ENCODE data around the gene CDX1. TPM values are rescaled to one million over a fixed set of nuclear protein-coding genes. Genes with fewer than 3 reads are reported as not detected.

Gene CDX1
- total and polyA plus RNA-seq, 2 donors: 0.21 TPM; not detected in 1

- 93% methylated on average over 15 of the region's 15 CpGs for WGBS
- H3K36me3 ChIP-seq (ENCODE audit: insufficient read depth): no peaks in the 10 kb centered on the region
- no peak for DNase-seq (ENCODE audit: extremely low spot score)
- H3K4me1 ChIP-seq (ENCODE audit: insufficient read depth): no peaks in the 10 kb centered on the region
- no peak overlapping the region for H3K27ac ChIP-seq (ENCODE audit: low read depth)
- H3K4me3 ChIP-seq (ENCODE audit: low read depth, low read length): no peak overlapping the region
Observed at GRCh38 chr5:150211156-150212030, 44.8 kb downstream of the CDX1 start.

- 77% methylated on average over 6 of the region's 6 CpGs for WGBS
- no peaks in the 10 kb centered on the region for H3K4me1 ChIP-seq (ENCODE audit: insufficient read depth)
- no peak overlapping the region for H3K4me3 ChIP-seq (ENCODE audit: low read depth, low read length)
- DNase-seq (ENCODE audit: extremely low spot score): no peak
- H3K27ac ChIP-seq (ENCODE audit: low read depth): no peak overlapping the region
- H3K36me3 ChIP-seq (ENCODE audit: insufficient read depth): no peaks in the 10 kb centered on the region
Observed at GRCh38 chr5:150213530-150213929, 47.0 kb downstream of the CDX1 start.

GRCh38 chr5:150214289-150214688 lies 47.7 kb downstream of the CDX1 start:
- no peak overlapping the region for H3K4me3 ChIP-seq (ENCODE audit: low read depth, low read length)
- 69% methylated on average over 7 of the region's 7 CpGs for WGBS
- no peaks in the 10 kb centered on the region for H3K4me1 ChIP-seq (ENCODE audit: insufficient read depth)
- no peaks in the 10 kb centered on the region for H3K36me3 ChIP-seq (ENCODE audit: insufficient read depth)
- DNase-seq (ENCODE audit: extremely low spot score): no peak
- H3K27ac ChIP-seq (ENCODE audit: low read depth): no peak overlapping the region

DNA sequence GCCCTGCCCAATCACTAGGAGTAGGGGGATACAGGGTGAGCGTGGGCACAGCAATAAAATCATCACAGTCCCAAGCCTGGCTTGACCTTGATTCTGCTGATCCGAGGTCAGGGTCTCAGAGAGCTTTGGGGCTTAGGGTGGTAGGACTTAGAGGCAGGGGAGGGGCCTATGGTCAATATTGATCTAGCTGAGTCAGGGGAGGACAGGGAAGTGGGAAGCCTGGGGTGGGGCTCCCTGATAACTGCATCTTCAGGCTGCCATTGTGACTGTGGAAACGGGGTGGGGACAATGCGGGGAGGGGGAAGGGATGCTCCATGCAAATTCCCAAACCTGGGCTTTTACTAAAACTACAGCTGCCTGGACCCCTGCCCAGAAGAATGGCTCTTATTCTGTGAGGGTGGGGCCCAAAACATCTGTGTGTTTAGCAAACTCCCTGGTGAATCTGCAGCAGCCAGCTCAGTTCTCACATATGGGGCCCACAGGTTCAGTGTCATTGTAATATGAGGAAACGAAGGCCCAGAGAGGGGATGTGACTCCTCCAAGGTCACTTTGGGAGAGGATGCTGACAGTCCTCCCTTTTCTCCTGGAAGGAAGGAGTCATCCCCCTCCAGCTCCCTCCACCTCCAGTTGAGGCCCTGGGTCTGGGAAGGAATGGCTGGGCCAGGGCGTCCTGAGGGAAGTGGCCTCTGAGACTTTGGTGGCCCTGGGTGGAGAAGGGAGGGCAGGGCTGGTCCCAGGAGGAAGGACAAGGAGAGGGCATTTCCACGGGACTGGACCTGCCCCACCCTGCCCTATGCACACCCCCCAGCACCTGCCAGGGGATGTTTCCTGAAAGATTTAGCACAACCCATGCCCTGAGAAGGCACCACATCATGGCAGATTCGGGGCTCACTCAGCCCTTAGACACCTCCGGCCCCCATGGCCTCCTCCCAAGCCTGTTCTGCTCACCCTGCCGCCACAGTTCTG lies 49.7 kb downstream of the CDX1 start:
- 81% methylated on average over 10 of the region's 10 CpGs for WGBS
- H3K4me1 ChIP-seq (ENCODE audit: insufficient read depth): no peaks in the 10 kb centered on the region
- no peak for DNase-seq (ENCODE audit: extremely low spot score)

DNA sequence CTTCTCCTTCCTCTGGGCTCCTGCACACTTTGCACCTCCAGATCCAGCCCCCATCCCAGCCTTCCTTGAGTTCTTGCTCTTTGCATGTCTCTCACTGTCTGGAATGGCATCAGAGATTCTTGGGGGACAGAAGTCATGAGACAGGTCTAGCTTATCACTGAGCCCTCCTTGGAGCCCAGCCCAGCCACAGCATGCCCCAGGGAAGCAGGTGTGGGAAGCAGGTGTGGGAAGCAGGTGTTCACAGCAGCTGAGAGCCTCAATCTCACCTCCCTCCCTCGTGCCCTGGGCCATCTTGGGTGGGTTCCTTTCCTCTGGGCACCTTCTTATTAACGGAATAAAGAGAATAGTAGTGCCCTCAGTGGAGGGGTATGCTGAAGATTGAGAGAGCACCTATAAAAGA lies 50.5 kb downstream of the CDX1 start:
- WGBS: 89% methylated on average over 2 of the region's 2 CpGs
- Histone ChIP-seq H3K36me3 (ENCODE audit: insufficient read depth) (no peaks in the 10 kb centered on the region), H3K4me1 (ENCODE audit: insufficient read depth) (no peaks in the 10 kb centered on the region), H3K4me3 (ENCODE audit: low read depth, low read length) (no peak overlapping the region), H3K27ac (ENCODE audit: low read depth) (no peak overlapping the region)
- no peak for DNase-seq (ENCODE audit: extremely low spot score)

More for the DNA sequence above, 49.7 kb downstream of the CDX1 start:
- Histone ChIP-seq H3K36me3 (ENCODE audit: insufficient read depth) (no peaks in the 10 kb centered on the region), H3K4me3 (ENCODE audit: low read depth, low read length) (no peak overlapping the region), H3K27ac (ENCODE audit: low read depth) (no peak overlapping the region)

DNA sequence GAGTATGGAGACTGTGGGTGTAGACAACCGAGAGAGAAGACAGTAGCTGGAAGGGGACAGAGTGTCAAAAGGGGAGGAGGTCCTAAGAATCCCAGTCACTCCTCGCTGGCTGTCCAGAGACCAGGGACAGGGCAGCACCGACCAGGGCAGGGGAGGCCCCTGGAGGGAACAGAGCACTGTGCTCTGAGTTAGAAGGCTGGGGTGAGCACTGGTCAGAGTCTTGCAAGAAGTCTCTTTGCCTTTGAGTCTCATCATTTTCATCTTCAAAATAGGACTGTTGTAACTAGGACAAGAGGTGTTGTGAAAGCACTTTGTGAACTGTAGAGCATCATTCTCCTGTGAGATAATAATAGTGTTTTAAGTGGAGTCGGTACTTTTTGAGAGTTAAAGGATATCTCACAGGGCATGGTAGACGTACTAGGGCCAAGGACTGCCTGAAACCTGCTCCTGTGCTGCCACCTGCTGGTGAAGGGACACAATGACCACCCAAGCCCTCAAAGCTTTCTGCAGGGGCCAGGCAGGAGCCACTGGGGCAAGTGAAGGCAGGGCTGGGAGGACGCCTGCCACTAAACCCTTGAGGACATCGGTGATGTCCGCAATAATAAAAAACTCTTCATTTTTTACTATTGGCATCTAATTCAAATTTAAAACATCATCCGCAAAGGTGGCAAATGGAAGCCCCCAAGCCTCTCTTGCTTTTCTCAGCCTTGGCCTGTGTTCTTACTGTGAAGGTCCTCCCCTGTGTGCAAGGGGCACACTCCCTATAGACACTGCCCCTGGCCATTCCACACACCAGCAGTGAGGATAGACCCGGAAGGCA lies 51.5 kb downstream of the CDX1 start:
- no peak overlapping the region for H3K4me3 ChIP-seq (ENCODE audit: low read depth, low read length)
- H3K36me3 ChIP-seq (ENCODE audit: insufficient read depth): no peaks in the 10 kb centered on the region
- DNase-seq (ENCODE audit: extremely low spot score): peak; percentile 67
- H3K4me1 ChIP-seq (ENCODE audit: insufficient read depth): no peaks in the 10 kb centered on the region
- H3K27ac ChIP-seq (ENCODE audit: low read depth): no peak overlapping the region
- WGBS: 34% methylated on average over 10 of the region's 10 CpGs

- Histone ChIP-seq H3K36me3 (ENCODE audit: insufficient read depth) (no peaks in the 10 kb centered on the region), H3K27ac (ENCODE audit: low read depth) (no peak overlapping the region), H3K4me3 (ENCODE audit: low read depth, low read length) (no peak overlapping the region), H3K4me1 (ENCODE audit: insufficient read depth) (no peaks in the 10 kb centered on the region)
- 82% methylated on average over 5 of the region's 5 CpGs for WGBS
- no peak for DNase-seq (ENCODE audit: extremely low spot score)
Observed at GRCh38 chr5:150218693-150219035, 52.1 kb downstream of the CDX1 start.

- Histone ChIP-seq H3K27ac (ENCODE audit: low read depth) (no peak overlapping the region), H3K4me3 (ENCODE audit: low read depth, low read length) (no peak overlapping the region), H3K36me3 (ENCODE audit: insufficient read depth) (no peaks in the 10 kb centered on the region), H3K4me1 (ENCODE audit: insufficient read depth) (no peaks in the 10 kb centered on the region)
- DNase-seq (ENCODE audit: extremely low spot score): no peak
Observed at GRCh38 chr5:150219142-150219541, 52.6 kb downstream of the CDX1 start.

DNA sequence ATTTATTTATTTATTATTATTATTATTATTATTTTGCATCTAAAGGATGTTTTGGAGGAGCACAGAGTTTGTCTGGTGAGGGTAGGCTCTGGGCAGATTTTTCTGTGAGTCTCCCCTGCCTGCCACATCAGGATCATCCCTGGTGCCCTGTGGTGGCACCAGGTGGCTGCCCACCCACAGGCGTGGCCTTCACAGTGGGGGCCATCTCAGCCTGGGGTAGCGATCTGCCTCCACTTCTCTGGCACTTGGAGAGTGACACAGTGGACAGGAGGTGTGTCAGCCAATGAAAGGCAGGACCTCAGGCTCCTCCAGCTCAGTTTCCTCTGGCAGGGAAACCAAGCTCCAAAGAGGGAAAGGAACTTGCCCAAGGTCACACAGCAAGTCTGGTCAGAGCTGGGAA lies 53.3 kb downstream of the CDX1 start:
- DNase-seq (ENCODE audit: extremely low spot score): no peak
- 89% methylated on average over 2 of the region's 2 CpGs for WGBS
- H3K36me3 ChIP-seq (ENCODE audit: insufficient read depth): no peaks in the 10 kb centered on the region
- no peak overlapping the region for H3K27ac ChIP-seq (ENCODE audit: low read depth)
- H3K4me1 ChIP-seq (ENCODE audit: insufficient read depth): no peaks in the 10 kb centered on the region
- no peak overlapping the region for H3K4me3 ChIP-seq (ENCODE audit: low read depth, low read length)

DNA sequence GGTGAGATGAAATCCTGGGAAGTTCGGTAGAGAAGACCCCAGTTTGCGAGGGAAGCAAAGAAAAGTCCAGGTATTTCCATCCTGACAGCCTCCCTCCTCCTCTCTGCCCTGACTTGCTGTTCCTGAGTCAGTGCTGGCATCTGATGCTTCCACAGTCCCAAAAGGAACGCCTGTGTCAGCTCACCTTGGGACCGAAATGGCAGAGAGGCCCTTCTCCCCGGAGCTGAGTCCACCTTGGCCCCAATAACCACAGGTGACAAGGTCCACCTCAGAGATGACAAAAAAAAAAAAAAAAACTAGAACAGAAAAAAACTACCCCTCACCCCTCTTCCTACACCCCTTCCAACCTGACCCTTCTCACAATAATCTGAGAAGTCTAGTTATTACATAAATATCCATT lies 54.9 kb downstream of the CDX1 start:
- 80% methylated on average over 5 of the region's 5 CpGs for WGBS
- no peak for DNase-seq (ENCODE audit: extremely low spot score)
- Histone ChIP-seq H3K36me3 (ENCODE audit: insufficient read depth) (no peaks in the 10 kb centered on the region), H3K4me3 (ENCODE audit: low read depth, low read length) (no peak overlapping the region), H3K27ac (ENCODE audit: low read depth) (no peak overlapping the region), H3K4me1 (ENCODE audit: insufficient read depth) (no peaks in the 10 kb centered on the region)

GRCh38 chr5:150222906-150223305 lies 56.3 kb downstream of the CDX1 start:
- no peaks in the 10 kb centered on the region for H3K36me3 ChIP-seq (ENCODE audit: insufficient read depth)
- no peak overlapping the region for H3K4me3 ChIP-seq (ENCODE audit: low read depth, low read length)
- DNase-seq (ENCODE audit: extremely low spot score): no peak
- no peak overlapping the region for H3K27ac ChIP-seq (ENCODE audit: low read depth)
- WGBS: 93% methylated on average over 21 of the region's 21 CpGs
- no peaks in the 10 kb centered on the region for H3K4me1 ChIP-seq (ENCODE audit: insufficient read depth)

GRCh38 chr5:150223474-150223873 lies 56.9 kb downstream of the CDX1 start:
- Histone ChIP-seq H3K27ac (ENCODE audit: low read depth) (no peak overlapping the region), H3K4me1 (ENCODE audit: insufficient read depth) (no peaks in the 10 kb centered on the region), H3K36me3 (ENCODE audit: insufficient read depth) (no peaks in the 10 kb centered on the region), H3K4me3 (ENCODE audit: low read depth, low read length) (no peak overlapping the region)
- no peak for DNase-seq (ENCODE audit: extremely low spot score)
- WGBS: 89% methylated on average over 7 of the region's 7 CpGs

- no peaks in the 10 kb centered on the region for H3K36me3 ChIP-seq (ENCODE audit: insufficient read depth)
- no peaks in the 10 kb centered on the region for H3K4me1 ChIP-seq (ENCODE audit: insufficient read depth)
- WGBS: 66% methylated on average over 8 of the region's 8 CpGs
- no peak overlapping the region for H3K27ac ChIP-seq (ENCODE audit: low read depth)
- no peak for DNase-seq (ENCODE audit: extremely low spot score)
- no peak overlapping the region for H3K4me3 ChIP-seq (ENCODE audit: low read depth, low read length)
Observed at GRCh38 chr5:150224483-150225027, 58.0 kb downstream of the CDX1 start.

All from urinary bladder (tissue), 4 donors.